Astrocyte of the spinal cord (primary cell): ENCODE measurements around the gene CDC5L.

ENCODE experiments used
- DNase-seq: peaks from one replicate; pipeline ENCODE4 v3.0.0; 2011; ENCODE audit warnings: low read depth, low spot score
- H3K4me3 ChIP-seq: 2 replicates; pipeline ENCODE4 v1.5.1; 2011; ENCODE audit warnings: low read depth, mild to moderate bottlenecking, low read length, moderate library complexity
- CTCF ChIP-seq: IDR thresholded peaks from 2 replicates; pipeline ENCODE4 v1.5.1; 2012; ENCODE audit warnings: low read depth, mild to moderate bottlenecking, low read length, inconsistent platforms
- in situ Hi-C: cut with HindIII; loops from 2 replicates; pipeline ENCODE4 v1.10.0; 2017; ENCODE audit warnings: low sequenced_read_pairs

The CDC5L gene

GRCh38 chr6:44475779-44476434 is 88.4 kb downstream of the CDC5L start:
- H3K4me3 ChIP-seq: no peak overlapping the region
- DNase-seq: peak; percentile 82
- peak; percentile 90 for TF ChIP-seq CTCF
- in situ Hi-C loops: no loop called here

GRCh38 chr6:44476849-44477248 is 89.3 kb downstream of the CDC5L start:
- TF ChIP-seq CTCF: no peak
- in situ Hi-C loops: no loop called here
- no peak overlapping the region for H3K4me3 ChIP-seq
- DNase-seq: no peak

GRCh38 chr6:44477293-44477894 is 89.9 kb downstream of the CDC5L start:
- no peak for TF ChIP-seq CTCF
- in situ Hi-C loops: no loop called here
- no peak overlapping the region for H3K4me3 ChIP-seq
- DNase-seq: no peak

- DNase-seq: no peak
- in situ Hi-C loops: no loop called here
Observed at GRCh38 chr6:44478158-44478557, 90.7 kb downstream of the CDC5L start.

GRCh38 chr6:44478591-44479254 is 91.2 kb downstream of the CDC5L start:
- H3K4me3 ChIP-seq: no peak overlapping the region
- no peak for TF ChIP-seq CTCF
- DNase-seq: no peak
- in situ Hi-C loops: no loop called here

More at GRCh38 chr6:44478158-44478557, 90.7 kb downstream of the CDC5L start:
- no peak for TF ChIP-seq CTCF
- H3K4me3 ChIP-seq: no peak overlapping the region

- peak; percentile 41 for DNase-seq
- TF ChIP-seq CTCF: no peak
- no peak overlapping the region for H3K4me3 ChIP-seq
- in situ Hi-C loops: no loop called here
Observed at GRCh38 chr6:44480097-44480541, 92.6 kb downstream of the CDC5L start.
